ENCODE results near the gene PPP1R3G.

GRCh38 chr6:5045416-5045815 is 39.7 kb upstream of the PPP1R3G start:
- TF ChIP-seq CTCF (IDR thresholded peaks at IDR 0.05): no peak
- no peak for TF ChIP-seq POLR2A (IDR thresholded peaks at IDR 0.05)
